Hepatocyte (in vitro differentiated cells): ENCODE measurements around the gene PCYT2.

Source experiments
- EZH2 ChIP-seq: fragments of 200-600 bp; sonication (generic); IDR thresholded peaks from 2 replicates; pipeline ENCODE4 v1.6.1; 2016; ENCODE audit warnings: antibody characterized with exemption, mild to moderate bottlenecking, borderline replicate concordance
- TF ChIP-seq, protein P1 (sequence below): fragments of 200-600 bp; sonication (generic); IDR thresholded peaks from 2 replicates; pipeline ENCODE4 v1.5.1; 2016; ENCODE audit warnings: antibody characterized with exemption, mild to moderate bottlenecking; ENCODE audit not compliant: poor library complexity

DNA sequence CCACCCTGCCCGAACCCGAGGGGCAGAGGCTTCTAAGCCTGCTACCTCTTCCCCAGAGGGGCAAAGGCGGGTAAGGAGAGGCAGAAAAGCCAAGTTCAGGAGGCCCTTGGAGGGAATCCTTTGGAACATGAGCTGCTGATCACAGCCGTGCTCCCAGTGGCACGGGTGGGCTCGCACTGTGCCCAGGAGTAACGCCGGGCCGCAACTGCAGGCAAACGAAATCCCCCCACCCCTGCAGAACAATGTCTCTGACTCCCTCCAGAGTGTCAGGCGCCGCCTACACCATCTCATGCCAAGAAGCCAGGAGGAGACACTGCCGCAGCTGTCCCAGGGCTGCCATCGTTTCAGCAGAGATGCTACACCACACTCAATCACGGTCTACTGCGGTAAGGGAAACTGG lies 59.8 kb downstream of the PCYT2 start:
- TF ChIP-seq, protein P1, sequence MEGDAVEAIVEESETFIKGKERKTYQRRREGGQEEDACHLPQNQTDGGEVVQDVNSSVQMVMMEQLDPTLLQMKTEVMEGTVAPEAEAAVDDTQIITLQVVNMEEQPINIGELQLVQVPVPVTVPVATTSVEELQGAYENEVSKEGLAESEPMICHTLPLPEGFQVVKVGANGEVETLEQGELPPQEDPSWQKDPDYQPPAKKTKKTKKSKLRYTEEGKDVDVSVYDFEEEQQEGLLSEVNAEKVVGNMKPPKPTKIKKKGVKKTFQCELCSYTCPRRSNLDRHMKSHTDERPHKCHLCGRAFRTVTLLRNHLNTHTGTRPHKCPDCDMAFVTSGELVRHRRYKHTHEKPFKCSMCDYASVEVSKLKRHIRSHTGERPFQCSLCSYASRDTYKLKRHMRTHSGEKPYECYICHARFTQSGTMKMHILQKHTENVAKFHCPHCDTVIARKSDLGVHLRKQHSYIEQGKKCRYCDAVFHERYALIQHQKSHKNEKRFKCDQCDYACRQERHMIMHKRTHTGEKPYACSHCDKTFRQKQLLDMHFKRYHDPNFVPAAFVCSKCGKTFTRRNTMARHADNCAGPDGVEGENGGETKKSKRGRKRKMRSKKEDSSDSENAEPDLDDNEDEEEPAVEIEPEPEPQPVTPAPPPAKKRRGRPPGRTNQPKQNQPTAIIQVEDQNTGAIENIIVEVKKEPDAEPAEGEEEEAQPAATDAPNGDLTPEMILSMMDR, result no peak
- TF ChIP-seq EZH2, result no peak
